Measurements from ENCODE around the gene VPS13A. TPM values are rescaled to one million over a fixed set of nuclear protein-coding genes. Genes with fewer than 3 reads are reported as not detected.

VPS13A gene
- total RNA-seq, 1 experiment from 2014 or later, result 32.6 TPM

DNA sequence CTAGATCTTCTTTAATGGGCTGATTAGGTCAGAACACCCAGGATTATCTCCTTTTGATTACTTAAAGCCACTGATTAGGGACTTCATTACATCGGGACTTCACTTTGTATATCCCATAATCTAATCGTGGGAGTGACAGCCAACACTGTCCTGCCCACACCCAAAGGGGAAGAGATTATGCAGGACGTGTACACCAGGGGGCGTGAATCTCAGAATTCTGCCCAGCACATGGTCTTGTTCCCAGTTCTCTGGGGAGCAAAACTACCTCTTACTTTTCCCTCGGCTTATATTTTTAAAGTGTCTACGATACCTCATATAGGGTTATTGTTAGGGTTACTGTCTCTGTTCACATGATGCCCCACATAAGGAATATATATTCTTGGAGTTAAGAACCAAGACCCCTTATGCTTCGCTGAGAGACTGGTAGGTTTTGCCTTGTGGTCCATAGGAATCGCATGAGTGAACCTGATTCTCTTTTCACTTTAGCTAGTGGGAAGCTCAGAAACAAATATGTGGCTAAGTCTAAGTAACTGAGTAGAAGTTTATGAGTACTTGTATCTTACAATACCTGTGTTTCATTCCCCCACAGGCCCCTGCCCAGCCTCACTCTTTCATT is 278.1 kb downstream of the VPS13A start:
- Mint-ChIP-seq H3K27me3 (ENCODE audit: unreplicated experiment) (peaks cover 22% of the 10 kb centered on the region), H3K9me3 (ENCODE audit: low read depth, unreplicated experiment) (no peaks in the 10 kb centered on the region), H3K4me3 (ENCODE audit: low read depth, unreplicated experiment) (no peak overlapping the region), H3K27ac (ENCODE audit: unreplicated experiment) (no peak overlapping the region), H3K4me1 (ENCODE audit: low read depth, unreplicated experiment) (peaks cover 8% of the 10 kb centered on the region), H3K36me3 (ENCODE audit: insufficient read depth, unreplicated experiment) (no peaks in the 10 kb centered on the region)
- no TSS peak for BruUV-seq (replicated peaks)
- TF ChIP-seq, protein P1, sequence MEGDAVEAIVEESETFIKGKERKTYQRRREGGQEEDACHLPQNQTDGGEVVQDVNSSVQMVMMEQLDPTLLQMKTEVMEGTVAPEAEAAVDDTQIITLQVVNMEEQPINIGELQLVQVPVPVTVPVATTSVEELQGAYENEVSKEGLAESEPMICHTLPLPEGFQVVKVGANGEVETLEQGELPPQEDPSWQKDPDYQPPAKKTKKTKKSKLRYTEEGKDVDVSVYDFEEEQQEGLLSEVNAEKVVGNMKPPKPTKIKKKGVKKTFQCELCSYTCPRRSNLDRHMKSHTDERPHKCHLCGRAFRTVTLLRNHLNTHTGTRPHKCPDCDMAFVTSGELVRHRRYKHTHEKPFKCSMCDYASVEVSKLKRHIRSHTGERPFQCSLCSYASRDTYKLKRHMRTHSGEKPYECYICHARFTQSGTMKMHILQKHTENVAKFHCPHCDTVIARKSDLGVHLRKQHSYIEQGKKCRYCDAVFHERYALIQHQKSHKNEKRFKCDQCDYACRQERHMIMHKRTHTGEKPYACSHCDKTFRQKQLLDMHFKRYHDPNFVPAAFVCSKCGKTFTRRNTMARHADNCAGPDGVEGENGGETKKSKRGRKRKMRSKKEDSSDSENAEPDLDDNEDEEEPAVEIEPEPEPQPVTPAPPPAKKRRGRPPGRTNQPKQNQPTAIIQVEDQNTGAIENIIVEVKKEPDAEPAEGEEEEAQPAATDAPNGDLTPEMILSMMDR (IDR thresholded peaks at IDR 0.05; ENCODE audit: unreplicated experiment), result peak; percentile 41
- DNase-seq, result peak; percentile 73
- CTCF ChIA-PET, result interaction anchor here (1.9 kb wide), 1 partner anchor 296 kb away, joined by 8 read pairs; no protein-coding TSS in a partner anchor
- intact Hi-C loops (cut with micrococcal nuclease; ENCODE audit: unreplicated experiment), result loop anchor here (1.0 to 5.0 kb wide), 3 partner anchors 192 to 666 kb away; partner anchors contain the start of gene GNA14

DNA sequence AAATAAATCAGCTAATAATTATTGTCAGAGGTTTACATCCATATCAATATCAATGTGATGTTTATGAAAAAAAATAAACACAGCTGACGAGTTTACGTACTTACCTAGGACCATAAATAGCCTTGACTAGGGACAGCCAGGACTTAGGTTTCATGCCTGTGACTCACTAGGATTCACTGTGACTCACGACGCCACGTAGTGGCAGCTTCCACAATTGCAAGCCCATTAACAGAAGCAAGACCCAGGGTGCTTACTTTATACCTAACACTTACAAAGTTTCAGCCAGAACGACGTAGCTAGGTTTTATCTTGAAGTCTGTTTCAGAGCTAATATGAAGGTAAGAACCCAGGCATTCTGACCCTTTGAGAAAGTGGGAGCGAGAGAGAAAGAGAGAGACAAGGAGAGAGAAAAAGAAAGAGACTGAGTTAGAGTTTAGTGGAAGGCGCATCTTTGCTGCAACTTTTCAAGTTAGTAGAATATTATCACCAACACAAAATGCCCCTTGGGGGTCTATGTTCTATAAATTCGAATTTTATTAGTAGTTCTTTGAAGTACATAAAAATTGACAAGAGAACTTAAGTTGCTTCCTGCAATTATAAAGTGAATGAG is 279.6 kb downstream of the VPS13A start:
- no peak overlapping the region for H3K27ac Mint-ChIP-seq (ENCODE audit: unreplicated experiment)
- H3K27me3 Mint-ChIP-seq (ENCODE audit: unreplicated experiment), result peaks cover 28% of the 10 kb centered on the region
- H3K4me1 Mint-ChIP-seq (ENCODE audit: low read depth, unreplicated experiment), result peaks cover 8% of the 10 kb centered on the region
- DNase-seq, result peak; percentile 80
- BruUV-seq (replicated peaks), result no TSS peak
- H3K36me3 Mint-ChIP-seq (ENCODE audit: insufficient read depth, unreplicated experiment), result no peaks in the 10 kb centered on the region
- intact Hi-C loops (cut with micrococcal nuclease; ENCODE audit: unreplicated experiment), result loop anchor here (5.0 kb wide), 2 partner anchors 190 to 310 kb away; partner anchors contain the start of gene GNA14
- H3K9me3 Mint-ChIP-seq (ENCODE audit: low read depth, unreplicated experiment), result no peaks in the 10 kb centered on the region
- TF ChIP-seq, protein P1 (IDR thresholded peaks at IDR 0.05; ENCODE audit: unreplicated experiment), result peak; percentile 49
- CTCF ChIA-PET, result interaction anchor here (0.7 to 2.0 kb wide), 3 partner anchors 23 to 295 kb away, joined by 3 to 9 read pairs (median 8); partner anchors contain the start of gene GNA14
- no peak overlapping the region for H3K4me3 Mint-ChIP-seq (ENCODE audit: low read depth, unreplicated experiment)

DNA sequence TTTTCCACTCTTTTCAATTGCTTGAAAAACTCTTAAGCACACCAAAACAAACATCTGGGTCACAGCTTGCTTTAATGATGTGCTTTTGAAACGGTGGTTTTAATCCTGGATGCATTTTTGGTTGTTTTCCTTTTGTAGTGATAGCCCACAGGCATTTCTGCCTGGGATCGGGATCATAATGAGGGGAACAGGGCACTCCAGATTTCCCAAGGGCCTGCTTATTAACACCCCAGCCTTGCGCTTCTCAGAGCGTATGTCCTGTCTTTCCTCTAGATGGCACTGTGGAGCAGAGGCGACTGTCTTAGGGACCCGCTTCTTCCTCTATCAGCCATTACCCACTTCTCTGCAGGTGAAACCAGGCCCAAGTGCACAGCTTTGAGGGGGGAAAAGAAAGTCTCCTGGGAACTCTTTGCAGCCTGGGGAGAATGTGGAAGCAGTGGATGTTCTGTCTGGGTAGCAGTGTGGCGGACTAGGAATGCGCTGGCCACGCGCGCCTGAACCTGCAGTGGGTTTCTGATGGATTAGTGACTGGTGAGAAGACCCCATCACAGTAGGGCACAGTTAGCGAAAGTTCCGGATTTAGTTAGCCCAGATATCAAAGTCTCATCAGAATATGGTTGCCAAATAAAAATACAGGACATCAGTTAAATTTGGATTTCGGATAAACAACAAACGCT is 280.7 kb downstream of the VPS13A start:
- TF ChIP-seq, protein P1 (IDR thresholded peaks at IDR 0.05; ENCODE audit: unreplicated experiment), result peak; percentile 47
- Mint-ChIP-seq H3K27me3 (ENCODE audit: unreplicated experiment) (peaks cover 28% of the 10 kb centered on the region), H3K27ac (ENCODE audit: unreplicated experiment) (no peak overlapping the region), H3K4me1 (ENCODE audit: low read depth, unreplicated experiment) (peaks cover 8% of the 10 kb centered on the region), H3K9me3 (ENCODE audit: low read depth, unreplicated experiment) (no peaks in the 10 kb centered on the region), H3K36me3 (ENCODE audit: insufficient read depth, unreplicated experiment) (no peaks in the 10 kb centered on the region), H3K4me3 (ENCODE audit: low read depth, unreplicated experiment) (no peak overlapping the region)
- intact Hi-C loops (cut with micrococcal nuclease; ENCODE audit: unreplicated experiment), result loop anchor here (1.0 to 5.0 kb wide), 3 partner anchors 189 to 309 kb away; partner anchors contain the start of gene GNA14
- no TSS peak for BruUV-seq (replicated peaks)
- peak; percentile 61 for DNase-seq
- CTCF ChIA-PET, result interaction anchor here (0.6 to 2.0 kb wide), 3 partner anchors 12 to 293 kb away, joined by 3 to 9 read pairs (median 3); no protein-coding TSS in a partner anchor

DNA sequence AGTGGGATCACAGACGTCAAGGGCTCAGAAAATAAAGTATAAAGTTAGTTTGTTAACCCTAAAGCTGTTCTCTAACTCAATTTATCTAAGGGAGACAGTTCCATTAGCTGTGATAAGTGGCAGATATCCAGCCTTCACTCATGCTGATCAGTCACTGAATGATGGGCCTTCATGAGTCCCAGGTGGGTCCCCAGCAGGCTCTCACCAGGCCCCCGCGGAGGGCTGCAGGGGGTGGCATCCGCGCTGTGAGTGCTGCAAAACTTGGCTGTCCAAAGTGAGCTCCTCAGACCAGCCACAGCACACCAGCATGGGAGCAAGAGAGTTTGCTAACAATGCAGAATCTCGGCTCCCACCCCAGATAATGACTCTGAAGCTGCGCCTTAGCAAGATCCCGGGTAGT is 283.6 kb downstream of the VPS13A start:
- peaks cover 24% of the 10 kb centered on the region for H3K27me3 Mint-ChIP-seq (ENCODE audit: unreplicated experiment)

More for the DNA sequence above, 283.6 kb downstream of the VPS13A start:
- TF ChIP-seq, protein P1 (IDR thresholded peaks at IDR 0.05; ENCODE audit: unreplicated experiment), result no peak
- Mint-ChIP-seq H3K4me1 (ENCODE audit: low read depth, unreplicated experiment) (peaks cover 8% of the 10 kb centered on the region), H3K36me3 (ENCODE audit: insufficient read depth, unreplicated experiment) (no peaks in the 10 kb centered on the region), H3K4me3 (ENCODE audit: low read depth, unreplicated experiment) (no peak overlapping the region), H3K27ac (ENCODE audit: unreplicated experiment) (no peak overlapping the region), H3K9me3 (ENCODE audit: low read depth, unreplicated experiment) (no peaks in the 10 kb centered on the region)
- BruUV-seq (replicated peaks), result no TSS peak
- CTCF ChIA-PET, result no interaction called here
- DNase-seq, result no peak
- intact Hi-C loops (cut with micrococcal nuclease; ENCODE audit: unreplicated experiment), result no loop called here
